IPS-18c (cell line): ENCODE measurements around the gene LHX1.
A peak's percentile ranks its signal among the peaks of the same experiment; 100 is the strongest.

Source experiments
- H3K4me3 ChIP-seq: 2 replicates; pipeline ENCODE4 v1.7.0; 2013; ENCODE audit warnings: low read depth, mild to moderate bottlenecking, low read length, moderate library complexity; ENCODE audit not compliant: insufficient read depth
- H3K9me3 ChIP-seq: one replicate; pipeline ENCODE4 v1.6.1; 2013; ENCODE audit warnings: mild to moderate bottlenecking, low read length, moderate library complexity; ENCODE audit not compliant: control insufficient read depth, insufficient read depth

LHX1 gene

GRCh38 chr17:36934144-36934691, 3.1 kb upstream of the LHX1 start:
- peak overlapping the region; percentile 64 for H3K4me3 ChIP-seq

GRCh38 chr17:36934692-36935630, 2.3 kb upstream of the LHX1 start:
- H3K4me3 ChIP-seq: peak overlapping the region; percentile 64
- peaks cover 5% of the 10 kb centered on the region for H3K9me3 ChIP-seq

More at GRCh38 chr17:36934144-36934691, 3.1 kb upstream of the LHX1 start:
- peaks cover 2% of the 10 kb centered on the region for H3K9me3 ChIP-seq

GRCh38 chr17:36935671-36936454, 1.4 kb upstream of the LHX1 start:
- peak overlapping the region; percentile 64 for H3K4me3 ChIP-seq
- H3K9me3 ChIP-seq: peaks cover 5% of the 10 kb centered on the region

- Histone ChIP-seq H3K9me3 (peaks cover 5% of the 10 kb centered on the region), H3K4me3 (peak overlapping the region; percentile 64)
Measured at GRCh38 chr17:36936455-36937000, 747 bp upstream of the LHX1 start.

- Histone ChIP-seq H3K4me3 (peak overlapping the region; percentile 64), H3K9me3 (peaks cover 4% of the 10 kb centered on the region)
Measured at GRCh38 chr17:36937959-36938565, 787 bp downstream of the LHX1 start.

- Histone ChIP-seq H3K9me3 (peaks cover 2% of the 10 kb centered on the region), H3K4me3 (peak overlapping the region; percentile 36)
Measured at GRCh38 chr17:36938566-36939051, 1.3 kb downstream of the LHX1 start.

- peaks cover 2% of the 10 kb centered on the region for H3K9me3 ChIP-seq
- H3K4me3 ChIP-seq: 0 out of 2 replicates have a peak overlapping the region, but pooled peaks have one; percentile 36
Measured at GRCh38 chr17:36939052-36939801, 2.0 kb downstream of the LHX1 start.

GRCh38 chr17:36939802-36940312, 2.6 kb downstream of the LHX1 start:
- Histone ChIP-seq H3K4me3 (no peak overlapping the region), H3K9me3 (peaks cover 2% of the 10 kb centered on the region)

- Histone ChIP-seq H3K4me3 (peak overlapping the region; percentile 20; the same call in 1 of the 2 replicates), H3K9me3 (peaks cover 2% of the 10 kb centered on the region)
Measured at GRCh38 chr17:36940313-36941264, 3.3 kb downstream of the LHX1 start.

- Histone ChIP-seq H3K9me3 (peaks cover 2% of the 10 kb centered on the region), H3K4me3 (peak overlapping the region; percentile 45)
Measured at GRCh38 chr17:36941265-36942010, 4.2 kb downstream of the LHX1 start.

GRCh38 chr17:36942019-36942599, 4.8 kb downstream of the LHX1 start:
- peaks cover 2% of the 10 kb centered on the region for H3K9me3 ChIP-seq
- H3K4me3 ChIP-seq: peak overlapping the region; percentile 45

GRCh38 chr17:36942631-36943125, 5.4 kb downstream of the LHX1 start:
- H3K9me3 ChIP-seq: peaks cover 2% of the 10 kb centered on the region

GRCh38 chr17:36943250-36944191, 6.2 kb downstream of the LHX1 start:
- Histone ChIP-seq H3K9me3 (peaks cover 2% of the 10 kb centered on the region), H3K4me3 (peak overlapping the region; percentile 45; the same call in 1 of the 2 replicates)

More at GRCh38 chr17:36942631-36943125, 5.4 kb downstream of the LHX1 start:
- peak overlapping the region; percentile 45; the same call in 1 of the 2 replicates for H3K4me3 ChIP-seq
